SK-N-DZ (cell line): ENCODE measurements around the gene MICAL3.
"Not testable (repeated sequence)": the region's sequence is repeated elsewhere in the genome, so short reads cannot be mapped to it uniquely, and the experiment has no call there.

Source experiments
- DNase-seq: peaks from one replicate; pipeline ENCODE4 v3.0.0-alpha.2; 2015; ENCODE audit warnings: low spot score

MICAL3 gene

GRCh38 chr22:17939011-17939410, 85.3 kb downstream of the MICAL3 start:
- DNase-seq = no peak

GRCh38 chr22:17938484-17938924, 85.9 kb downstream of the MICAL3 start:
- DNase-seq = no peak

- DNase-seq = not testable (repeated sequence)
These were observed 91.9 kb downstream of the MICAL3 start for GRCh38 chr22:17932457-17932856.

- no peak for DNase-seq
These were observed 92.9 kb downstream of the MICAL3 start for GRCh38 chr22:17931400-17931825.

- DNase-seq = no peak
These were observed 93.7 kb downstream of the MICAL3 start for GRCh38 chr22:17930455-17931313.

- no peak for DNase-seq
These were observed 94.5 kb downstream of the MICAL3 start for GRCh38 chr22:17929909-17930308.

GRCh38 chr22:17928391-17928790, 96.0 kb downstream of the MICAL3 start:
- no peak for DNase-seq

GRCh38 chr22:17927062-17927461, 97.3 kb downstream of the MICAL3 start:
- no peak for DNase-seq

- no peak for DNase-seq
These were observed 97.8 kb downstream of the MICAL3 start for GRCh38 chr22:17926516-17926915.

- DNase-seq = no peak
These were observed 98.9 kb downstream of the MICAL3 start for GRCh38 chr22:17925431-17925841.

- DNase-seq = no peak
These were observed 99.5 kb downstream of the MICAL3 start for GRCh38 chr22:17924735-17925364.

GRCh38 chr22:17924076-17924475, 100.3 kb downstream of the MICAL3 start:
- no peak for DNase-seq

GRCh38 chr22:17922925-17923903, 101.1 kb downstream of the MICAL3 start:
- DNase-seq = no peak

GRCh38 chr22:17921871-17922821, 102.2 kb downstream of the MICAL3 start:
- no peak for DNase-seq

GRCh38 chr22:17920992-17921650, 103.2 kb downstream of the MICAL3 start:
- no peak for DNase-seq

GRCh38 chr22:17920145-17920605, 104.2 kb downstream of the MICAL3 start:
- peak; percentile 38 for DNase-seq

GRCh38 chr22:17919276-17920144, 104.9 kb downstream of the MICAL3 start:
- no peak for DNase-seq

GRCh38 chr22:17918840-17919239, 105.5 kb downstream of the MICAL3 start:
- DNase-seq = no peak

- DNase-seq = no peak
These were observed 106.8 kb downstream of the MICAL3 start for GRCh38 chr22:17917490-17917983.
